SKM-1 (cell line): ENCODE data around the gene CACYBP.

ENCODE experiments used
- DNase-seq: peaks from one replicate; lab custom pipeline; 2025; ENCODE audit not compliant: unreplicated experiment; lab: John Stamatoyannopoulos, UW

CACYBP gene

DNA sequence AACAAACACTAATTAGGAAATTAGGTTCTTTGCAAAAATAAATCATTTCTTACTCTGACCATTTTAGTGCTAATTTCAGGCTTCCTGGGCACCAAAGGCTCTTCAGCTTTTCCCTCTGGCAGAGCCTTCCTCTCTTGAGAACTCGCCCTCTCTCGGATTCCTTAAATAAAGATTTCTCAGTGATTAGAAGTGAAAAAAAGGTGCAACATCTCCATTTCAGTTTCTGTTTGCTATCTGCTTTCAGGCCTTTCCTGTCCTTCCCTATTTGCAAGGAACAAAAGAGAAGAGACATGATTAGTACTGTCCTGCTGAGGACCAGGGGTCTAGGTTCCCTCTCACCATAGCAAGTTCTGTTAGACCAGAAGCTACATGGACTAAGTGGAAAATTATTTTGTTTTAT lies 27.8 kb upstream of the CACYBP start:
- no peak for DNase-seq

DNA sequence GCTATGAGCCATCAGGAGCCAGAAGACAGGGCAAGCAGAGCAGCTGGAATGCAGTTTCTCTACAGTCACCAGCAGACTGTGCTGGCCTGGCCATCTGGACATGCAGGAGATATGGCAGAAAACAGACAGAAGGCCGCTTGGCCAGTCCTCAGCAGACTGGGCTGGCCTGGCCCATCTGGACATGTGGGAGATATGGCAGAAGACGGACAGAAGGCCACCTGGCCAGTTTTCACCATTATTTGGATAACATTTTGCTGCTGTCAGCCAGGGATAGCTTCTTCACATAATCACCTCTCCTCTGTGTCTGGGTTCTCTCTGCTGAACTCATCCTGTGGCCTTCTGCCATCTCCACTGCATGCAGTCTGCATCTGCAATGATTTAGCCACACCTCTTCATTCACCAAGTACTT lies 25.0 kb upstream of the CACYBP start:
- no peak for DNase-seq

DNA sequence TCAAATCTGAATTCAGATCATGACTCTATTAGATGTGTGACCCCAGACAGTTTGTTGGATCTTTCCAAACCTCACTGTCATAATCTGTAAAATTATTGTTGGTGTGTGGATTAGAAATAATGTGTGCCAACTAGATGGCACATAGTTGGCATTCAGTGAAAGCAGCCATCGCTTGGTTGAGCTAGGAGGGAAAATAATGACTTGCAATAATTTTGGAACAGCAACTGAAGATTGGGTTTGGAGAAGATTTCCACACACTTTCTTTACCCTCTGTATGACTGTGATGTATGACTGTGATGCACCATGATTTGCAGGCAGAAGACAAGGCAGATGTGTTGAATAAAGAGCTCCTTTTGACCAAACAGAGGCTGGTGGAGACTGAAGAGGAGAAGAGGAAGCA lies 24.0 kb upstream of the CACYBP start:
- no peak for DNase-seq

DNA sequence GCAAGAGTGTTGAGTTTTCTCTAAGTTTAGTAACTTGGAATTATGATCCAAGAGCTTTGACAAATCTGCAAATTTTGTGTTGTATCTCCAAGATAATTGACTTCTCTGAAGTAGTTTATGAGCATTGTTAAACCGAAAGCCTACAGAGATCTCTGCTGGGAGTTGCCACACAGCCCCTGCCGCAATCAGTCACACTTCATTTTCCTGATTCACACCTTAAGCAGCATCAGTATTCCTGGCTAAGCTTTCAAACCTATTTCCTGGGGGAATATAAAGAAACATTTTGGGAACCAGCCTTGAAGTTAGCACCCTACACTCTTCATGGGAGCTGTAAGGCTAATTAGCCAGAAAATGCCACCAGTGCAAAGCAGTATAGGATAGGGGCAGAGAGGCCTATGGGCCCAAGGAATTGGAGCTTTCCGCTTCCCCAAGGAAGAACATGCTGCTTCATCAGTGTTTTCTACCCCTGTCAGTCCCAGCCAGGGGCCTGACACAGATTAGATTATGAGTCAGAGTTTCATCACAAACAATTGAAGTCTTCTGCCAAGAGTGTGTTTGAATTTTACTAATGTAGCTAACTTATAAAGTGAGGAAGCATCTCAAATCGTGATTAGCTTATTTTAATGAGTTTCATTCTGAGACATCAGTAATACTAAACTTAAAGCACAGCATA lies 23.2 kb upstream of the CACYBP start:
- DNase-seq = no peak

DNA sequence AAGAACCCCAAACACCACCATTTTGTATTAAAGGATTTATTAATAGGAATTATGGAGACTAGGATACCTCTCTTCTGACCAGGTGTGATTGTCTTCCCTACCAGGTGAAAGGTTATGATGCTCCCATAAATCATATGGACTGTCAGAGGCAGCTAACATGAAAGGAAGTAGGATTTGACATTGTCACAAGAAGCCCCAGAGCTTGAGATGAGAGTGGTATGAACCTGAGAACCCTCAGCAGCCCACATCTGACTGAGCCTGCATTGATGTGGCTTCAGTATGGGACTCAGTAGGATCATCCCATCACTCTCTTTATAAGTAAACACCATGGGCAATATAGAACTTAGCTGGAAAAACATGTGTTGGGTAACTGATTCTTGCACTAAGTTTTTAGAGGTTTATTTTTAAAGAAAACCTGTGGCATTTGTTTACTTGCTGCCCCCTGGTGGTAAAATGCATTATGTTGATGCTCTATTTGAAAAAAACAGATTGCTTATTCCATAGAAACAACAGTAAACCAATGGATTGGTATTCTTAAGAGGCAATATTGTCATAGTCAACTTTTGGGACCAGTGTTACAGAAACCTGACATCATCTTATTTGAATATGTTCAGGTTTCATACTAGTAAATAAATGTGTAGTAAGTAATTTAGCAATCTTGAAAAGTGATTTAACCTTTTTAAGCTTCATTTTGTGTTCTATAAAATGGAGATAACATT lies 16.6 kb upstream of the CACYBP start:
- peak; percentile 22 for DNase-seq

DNA sequence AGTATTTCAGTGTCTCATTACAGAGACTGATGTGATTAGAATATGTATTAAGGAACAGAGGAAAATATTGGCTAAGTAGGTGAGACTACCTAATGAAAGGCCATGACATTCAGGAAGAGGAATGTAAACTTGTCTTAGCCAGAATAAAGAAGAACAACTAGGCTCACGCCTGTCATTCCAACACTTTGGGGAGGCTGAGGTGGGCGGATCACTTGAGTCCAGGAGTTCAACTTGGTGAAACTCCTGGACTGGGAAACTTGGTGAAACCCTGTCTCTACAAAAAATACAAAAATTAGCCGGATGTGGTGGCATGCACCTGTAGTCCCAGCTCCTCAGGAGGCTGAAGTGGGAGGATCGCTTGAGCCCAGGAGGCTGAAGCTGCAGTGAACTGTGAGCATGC lies 14.8 kb upstream of the CACYBP start:
- no peak for DNase-seq

DNA sequence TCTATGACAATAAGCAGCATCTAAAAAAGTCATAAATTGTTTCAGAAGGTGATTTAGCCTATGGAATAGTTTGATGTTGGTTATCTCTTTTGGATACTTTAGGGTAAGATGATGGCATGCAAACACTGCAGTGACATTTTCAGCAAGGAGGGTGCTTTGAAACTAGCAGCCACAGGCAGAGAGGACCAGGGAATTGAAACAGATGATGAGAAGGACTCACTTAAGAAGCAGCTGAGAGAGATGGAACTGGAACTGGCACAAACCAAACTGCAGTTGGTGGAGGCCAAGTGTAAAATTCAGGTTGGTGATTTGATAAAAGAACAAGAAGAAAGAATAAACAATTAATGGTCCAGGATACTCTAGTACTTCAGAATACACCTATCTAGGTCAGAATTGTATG lies 11.2 kb upstream of the CACYBP start:
- no peak for DNase-seq

DNA sequence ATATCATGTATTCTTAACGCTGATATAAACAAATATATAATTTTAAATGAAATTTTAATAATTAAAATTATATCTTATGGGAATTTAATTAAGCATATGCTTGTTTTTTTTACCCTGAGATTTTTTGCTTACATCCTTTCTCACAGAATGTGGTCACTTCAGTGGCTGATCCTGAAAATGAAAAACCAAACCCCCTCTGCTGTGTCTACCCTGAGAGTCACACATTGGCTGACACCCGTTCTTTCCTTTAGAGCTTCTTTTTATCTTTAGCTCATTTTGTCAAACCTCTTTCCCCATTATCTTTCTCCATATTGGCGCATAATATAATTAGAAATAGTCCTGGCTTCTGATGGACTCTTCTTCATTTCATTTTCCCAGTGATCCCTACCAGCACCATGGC lies 10.8 kb upstream of the CACYBP start:
- DNase-seq = no peak

DNA sequence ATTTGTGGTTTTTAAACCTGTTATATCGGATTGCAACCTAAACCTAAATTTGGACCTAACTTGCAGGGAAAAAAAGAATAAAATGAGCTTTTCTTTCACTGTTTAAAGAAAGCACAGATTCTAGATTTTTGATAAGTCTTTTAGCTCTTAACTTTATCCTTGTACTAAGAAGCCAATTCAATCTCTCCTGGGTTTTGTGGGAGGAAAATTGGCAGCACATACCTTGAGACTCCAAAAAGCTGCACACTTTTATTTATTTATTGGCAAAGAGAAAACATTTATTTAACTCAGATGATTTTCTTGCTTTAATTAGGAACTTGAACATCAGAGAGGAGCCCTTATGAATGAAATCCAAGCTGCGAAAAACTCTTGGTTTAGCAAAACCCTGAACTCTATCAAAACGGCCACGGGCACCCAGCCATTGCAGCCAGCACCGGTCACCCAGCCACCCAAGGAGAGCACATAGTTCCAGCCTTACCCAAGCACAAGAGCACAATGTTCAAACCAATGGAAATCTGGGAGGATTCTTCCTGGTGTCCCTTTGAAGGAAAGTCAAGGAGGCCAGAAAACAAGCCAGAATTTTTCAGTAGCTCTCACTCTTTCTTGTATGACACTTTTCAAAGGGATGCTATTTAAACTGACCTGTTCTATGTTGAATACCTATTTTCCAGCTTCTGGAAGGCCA lies 10.1 kb upstream of the CACYBP start:
- no peak for DNase-seq

DNA sequence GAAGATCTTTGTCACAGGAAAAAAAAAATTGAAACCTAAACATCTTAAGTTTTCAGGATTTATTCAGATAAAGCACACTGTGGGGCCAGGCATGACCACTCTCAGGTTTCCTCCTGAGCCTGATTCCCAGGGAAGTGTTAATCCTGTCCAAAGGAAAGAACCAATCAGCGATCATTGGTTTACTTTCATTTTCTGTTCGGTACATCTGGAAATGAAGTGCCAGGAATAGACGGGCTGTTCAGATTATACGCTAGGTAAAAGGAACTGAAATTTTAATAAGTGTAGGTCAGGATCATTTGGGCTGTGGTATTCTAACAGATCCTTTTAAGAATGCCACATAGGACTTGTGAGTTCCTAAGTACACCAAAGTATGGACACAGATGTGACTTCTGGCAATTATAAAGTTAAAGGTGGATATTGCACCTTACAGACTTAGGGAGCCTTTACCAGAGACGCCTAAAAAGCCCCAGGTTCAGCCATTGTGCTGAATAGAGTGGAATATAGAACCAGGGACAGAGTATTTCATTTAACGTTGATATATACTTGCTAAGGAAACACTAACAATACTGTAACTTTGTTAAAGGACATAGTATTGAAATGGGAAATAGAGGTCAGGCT lies 9.3 kb upstream of the CACYBP start:
- DNase-seq = no peak

DNA sequence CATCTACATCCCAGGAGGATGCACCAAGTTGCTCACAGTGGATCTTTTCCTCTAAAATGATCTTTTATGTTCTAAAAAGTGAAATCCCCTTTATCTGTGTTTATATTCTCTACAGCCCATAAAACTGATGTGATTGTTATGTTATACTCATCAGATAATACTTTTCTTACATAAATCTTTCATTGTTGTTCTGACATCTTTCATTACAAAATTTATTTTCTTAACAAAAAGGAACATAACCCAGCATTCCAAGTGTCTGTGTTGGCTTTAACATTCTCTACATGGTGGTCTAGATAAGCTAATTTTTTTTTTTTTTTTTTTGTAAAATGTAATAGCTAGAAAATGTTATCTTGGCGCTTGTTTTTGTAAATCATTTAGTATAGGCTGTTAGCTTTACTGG lies 8.3 kb upstream of the CACYBP start:
- DNase-seq = no peak

DNA sequence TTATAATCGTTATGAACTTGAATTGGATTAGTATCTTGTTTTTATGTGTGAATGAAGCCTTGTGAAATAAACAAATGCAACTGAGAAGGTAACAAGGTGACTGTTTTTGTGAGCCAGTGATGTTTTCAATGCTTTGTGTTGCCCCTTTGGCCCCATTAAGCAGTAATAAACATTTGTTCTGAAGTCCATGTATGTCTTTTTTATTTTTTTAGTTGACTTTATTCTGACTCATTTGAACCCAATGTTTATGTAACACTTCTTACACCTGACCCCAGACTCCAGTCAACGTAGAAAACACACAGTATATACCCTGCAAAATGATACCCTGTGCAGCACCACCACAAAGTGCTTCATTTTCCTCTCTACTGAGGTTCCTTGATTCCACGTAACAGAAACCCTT lies 4.6 kb upstream of the CACYBP start:
- no peak for DNase-seq

DNA sequence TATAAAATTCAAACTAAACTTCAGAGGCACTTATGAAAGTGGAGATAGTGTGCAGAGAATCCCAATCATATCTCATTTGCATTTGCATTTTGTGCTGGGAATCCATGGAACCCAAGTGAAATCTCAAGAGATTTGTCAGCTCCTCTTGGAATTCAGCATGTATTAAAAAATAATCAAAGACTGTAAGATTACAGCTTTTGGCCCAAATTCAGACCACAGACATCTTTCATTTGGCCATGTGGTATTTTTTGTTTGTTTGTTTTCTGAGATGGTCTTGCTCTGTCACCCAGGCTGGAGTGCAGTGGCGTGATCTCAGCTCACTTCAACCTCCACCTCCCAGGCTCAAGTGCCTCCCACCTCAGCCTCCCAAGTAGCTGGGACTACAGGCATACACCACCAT lies 3.8 kb upstream of the CACYBP start:
- no peak for DNase-seq

DNA sequence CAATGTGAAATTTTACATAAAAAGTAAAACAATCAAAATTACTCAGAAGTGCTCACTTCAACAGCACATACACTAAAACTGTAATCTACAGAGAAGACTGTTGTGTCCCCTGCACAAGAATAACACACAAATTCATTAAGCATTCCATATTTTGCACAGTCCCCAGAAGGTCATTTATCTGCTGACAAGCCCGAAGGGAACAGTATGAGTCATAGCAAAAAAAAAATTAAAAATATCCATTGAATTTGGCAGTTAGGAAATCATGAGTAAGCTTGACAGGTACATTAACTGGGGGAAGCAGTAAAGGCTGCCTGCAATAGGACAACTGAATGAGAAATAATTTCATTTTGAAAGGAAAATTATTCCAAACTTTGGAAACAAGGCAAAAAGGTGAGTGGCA lies 3.3 kb upstream of the CACYBP start:
- DNase-seq = no peak

DNA sequence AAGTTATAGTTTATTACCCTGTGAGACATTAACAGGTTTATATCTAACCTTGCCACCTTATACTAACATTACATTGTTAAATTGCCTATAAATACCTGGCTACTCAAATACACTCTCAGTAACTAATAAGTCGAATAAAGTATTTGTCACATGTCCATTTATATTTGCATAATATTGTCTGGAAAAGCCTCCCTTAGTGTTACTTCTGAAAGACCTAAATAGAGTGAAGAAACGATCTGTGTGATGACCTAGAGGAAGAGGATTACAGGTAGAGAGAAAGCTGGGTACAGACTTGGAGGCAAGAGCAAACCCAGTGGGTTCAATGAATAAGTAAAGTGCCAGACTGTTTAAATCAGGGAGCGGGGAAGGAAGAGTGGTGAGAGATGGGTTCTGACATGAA lies 2.7 kb upstream of the CACYBP start:
- no peak for DNase-seq

DNA sequence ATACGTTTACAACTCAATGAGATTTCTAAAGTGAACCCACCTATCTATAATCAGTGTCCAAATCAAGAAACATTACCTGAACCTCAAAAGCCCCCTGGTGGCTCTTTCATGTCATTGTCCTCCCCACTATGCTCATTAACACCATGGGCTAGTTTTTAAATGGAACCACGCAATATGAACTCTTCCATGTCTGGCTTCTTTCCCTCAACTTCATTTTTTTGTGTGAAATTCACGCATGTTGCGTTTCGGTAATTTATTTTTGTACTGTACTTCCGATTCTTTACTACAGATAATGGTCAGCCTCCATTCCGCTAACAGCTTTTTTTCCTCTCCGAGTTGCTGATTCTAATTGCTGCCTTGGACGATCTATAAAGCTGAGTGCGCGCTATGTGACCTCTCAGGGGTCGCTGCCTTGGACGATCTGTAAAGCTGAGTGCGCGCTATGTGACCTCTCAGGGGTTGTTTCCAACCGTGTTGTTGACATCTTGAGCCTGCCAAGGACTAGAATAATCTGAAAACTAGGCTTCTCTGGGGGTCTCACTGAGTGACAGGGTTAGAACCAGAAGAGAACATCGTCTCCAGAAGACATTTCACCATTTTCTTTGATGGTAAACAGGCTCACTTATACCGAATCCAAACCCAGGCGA lies 1.1 kb upstream of the CACYBP start:
- peak; percentile 59 for DNase-seq

DNA sequence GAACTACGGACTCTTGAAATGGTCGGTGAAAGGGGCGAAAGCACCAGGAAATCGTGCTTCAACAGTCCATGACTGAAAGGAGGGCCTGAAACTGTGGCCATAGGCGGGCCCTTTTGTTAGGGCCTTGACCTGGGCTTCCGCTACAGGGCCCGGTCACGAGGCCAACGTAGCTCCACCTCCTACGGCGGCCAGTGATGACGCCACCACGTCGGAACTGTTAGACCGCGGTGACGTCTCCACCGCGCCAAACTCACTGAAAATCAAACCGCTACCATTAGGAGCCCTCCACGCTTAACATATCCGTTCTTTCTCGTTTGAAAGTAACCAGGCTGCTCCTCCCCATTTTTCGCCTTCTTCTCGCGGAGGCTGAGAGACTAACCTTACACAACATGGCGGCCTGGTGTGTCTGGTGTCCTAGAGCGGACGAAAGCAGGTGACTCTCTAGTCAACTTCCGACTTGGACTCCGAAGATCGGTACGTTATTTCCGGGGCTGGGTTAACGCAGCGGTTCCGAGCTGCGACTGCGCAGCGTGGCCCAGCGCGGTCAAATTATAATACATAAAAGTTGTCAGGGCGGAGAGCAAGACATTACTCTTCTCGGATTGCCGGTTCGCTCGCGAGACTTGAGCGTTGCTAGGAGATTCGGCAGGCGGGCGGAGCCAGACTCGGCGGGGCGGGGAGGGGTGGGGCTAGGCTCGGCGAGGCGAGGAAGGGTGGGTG lies 371 bp upstream of the CACYBP start:
- peak; percentile 100 for DNase-seq

DNA sequence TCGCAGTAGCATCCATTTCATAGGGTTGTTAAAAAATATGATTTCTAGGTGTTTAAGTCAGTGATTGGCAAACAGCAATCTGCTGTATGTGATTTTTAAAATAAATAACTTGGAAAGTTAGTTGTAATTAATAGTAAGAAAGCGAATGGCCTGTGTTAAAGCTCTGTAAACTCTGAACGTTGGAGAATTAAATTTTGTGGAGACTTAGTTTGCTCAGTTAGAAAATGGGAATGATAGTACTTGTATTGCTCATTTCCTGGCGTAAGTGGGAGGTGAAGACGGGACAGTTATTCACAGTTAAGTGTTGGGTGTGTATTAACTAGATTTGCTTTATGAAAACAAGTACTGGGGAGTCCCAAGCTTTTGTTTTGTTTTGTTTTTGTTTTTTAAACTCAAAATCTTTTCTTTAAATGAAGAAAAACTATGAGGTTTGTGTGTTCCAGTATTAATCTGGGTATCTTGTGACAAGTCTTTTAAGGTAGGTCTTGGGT lies 995 bp downstream of the CACYBP start:
- no peak for DNase-seq

DNA sequence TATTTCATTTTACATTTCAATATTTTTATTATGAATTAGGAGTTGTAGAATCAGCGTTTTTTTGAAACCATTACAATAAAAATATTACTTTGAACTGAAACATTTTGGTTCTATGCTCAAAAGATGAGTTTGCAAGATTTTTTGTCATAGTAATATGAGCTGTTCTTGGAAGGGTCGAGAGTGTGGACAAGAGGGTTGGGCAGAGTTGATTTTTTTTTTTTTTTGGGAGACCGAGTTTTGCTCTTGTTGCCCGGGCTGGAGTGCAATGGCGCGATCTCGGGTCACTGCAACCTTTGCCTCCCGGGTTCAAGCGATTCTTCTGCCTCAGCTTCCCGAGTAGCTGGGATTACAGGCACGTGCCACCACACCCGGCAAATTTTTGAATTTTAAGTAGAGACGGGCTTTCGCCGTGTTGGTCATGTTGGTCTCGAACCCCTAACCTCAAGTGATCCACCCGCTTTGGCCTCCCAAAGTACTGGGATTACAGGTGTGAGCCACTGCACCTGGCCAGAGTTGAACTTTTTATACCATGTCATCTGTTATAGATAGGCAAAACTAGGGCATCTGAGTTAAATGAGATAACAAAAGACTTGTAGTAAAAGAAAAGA lies 3.3 kb downstream of the CACYBP start:
- DNase-seq = no peak

DNA sequence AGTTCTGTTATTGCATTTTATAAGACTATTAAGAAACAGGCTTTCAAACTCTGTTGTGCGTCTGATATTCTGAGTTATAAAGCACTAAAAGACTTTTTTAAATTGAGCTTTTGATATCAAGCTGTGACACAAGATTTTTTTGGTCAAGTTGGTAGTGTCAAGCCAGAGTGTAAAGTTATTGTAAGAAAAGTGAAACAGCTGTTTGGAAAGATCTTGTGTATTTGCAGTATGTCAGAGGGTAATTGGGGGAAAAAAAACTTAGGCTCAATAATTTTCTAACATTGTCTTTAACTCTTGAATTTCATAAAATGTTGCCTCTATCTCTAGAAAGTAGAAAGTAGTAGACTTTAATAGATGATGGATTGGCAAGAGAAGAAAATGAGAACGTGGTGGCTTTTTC lies 3.8 kb downstream of the CACYBP start:
- DNase-seq = no peak
